ENCODE data around the gene ABCC1.
A peak's percentile ranks its signal among the peaks of the same experiment; 100 is the strongest.
"Not testable (repeated sequence)": the region's sequence is repeated elsewhere in the genome, so short reads cannot be mapped to it uniquely, and the experiment has no call there.

Gene ABCC1

DNA sequence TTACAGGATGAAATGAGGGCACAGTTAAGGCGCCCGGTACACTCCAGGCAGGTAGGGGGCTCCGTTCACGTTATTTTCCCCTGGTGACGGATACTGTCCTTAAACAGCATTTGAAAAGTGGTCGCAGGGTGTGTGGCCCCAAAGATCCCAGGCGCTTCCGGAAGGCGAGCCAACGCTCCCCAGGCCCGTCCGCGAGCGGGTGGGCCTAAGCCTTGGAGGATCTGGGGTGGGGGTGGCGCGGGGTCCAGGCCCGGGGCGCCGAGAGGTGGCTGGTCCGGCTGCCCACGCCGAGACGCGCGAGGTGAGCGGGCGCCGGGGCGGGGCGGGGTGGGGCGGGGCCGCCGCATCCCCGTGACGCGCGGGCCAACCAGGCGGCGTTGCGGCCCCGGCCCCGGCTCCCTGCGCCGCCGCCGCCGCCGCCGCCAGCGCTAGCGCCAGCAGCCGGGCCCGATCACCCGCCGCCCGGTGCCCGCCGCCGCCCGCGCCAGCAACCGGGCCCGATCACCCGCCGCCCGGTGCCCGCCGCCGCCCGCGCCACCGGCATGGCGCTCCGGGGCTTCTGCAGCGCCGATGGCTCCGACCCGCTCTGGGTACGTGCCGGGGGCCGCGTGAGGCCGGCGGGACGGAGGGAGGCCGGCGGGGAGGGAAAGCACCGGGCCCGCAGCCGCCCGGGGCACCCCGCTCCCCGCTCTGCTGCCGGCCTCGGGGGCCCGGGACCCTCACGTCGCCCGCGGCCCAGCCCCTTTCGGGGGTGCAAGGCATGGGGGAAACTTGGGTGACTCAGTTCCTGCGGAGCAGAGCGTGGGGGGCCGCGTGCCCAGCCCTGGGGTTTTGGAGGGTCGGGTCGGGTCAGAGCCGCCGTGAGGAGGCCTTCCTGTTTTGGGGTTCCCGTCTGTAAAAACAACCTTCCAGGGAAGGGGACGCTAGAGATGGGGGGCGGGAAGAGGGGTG, at the start of gene ABCC1:
Gene ABCC1 (plus strand): TSS at position 407 of the 951 bp plus-strand sequence. CDS start 136 bp downstream, at position 543.
- H3K9me3 ChIP-seq (ENCODE audit: control insufficient read depth, low read length): no peaks in the 10 kb centered on the region
- H3K4me3 ChIP-seq (ENCODE audit: low read length): peak within 1 kb of the TSS; percentile 61
- peaks cover 29% of the 10 kb centered on the region for H3K4me1 ChIP-seq (ENCODE audit: control insufficient read depth, insufficient read depth, low read length)
- H3K9ac ChIP-seq (ENCODE audit: low read length): peak within 1 kb of the TSS; percentile 78
- no peaks in the 10 kb centered on the region for H3K36me3 ChIP-seq (ENCODE audit: control insufficient read depth, insufficient read depth, low read length)
- H3K27me3 ChIP-seq (ENCODE audit: control insufficient read depth, insufficient read depth, low read length): no peaks in the 10 kb centered on the region

DNA sequence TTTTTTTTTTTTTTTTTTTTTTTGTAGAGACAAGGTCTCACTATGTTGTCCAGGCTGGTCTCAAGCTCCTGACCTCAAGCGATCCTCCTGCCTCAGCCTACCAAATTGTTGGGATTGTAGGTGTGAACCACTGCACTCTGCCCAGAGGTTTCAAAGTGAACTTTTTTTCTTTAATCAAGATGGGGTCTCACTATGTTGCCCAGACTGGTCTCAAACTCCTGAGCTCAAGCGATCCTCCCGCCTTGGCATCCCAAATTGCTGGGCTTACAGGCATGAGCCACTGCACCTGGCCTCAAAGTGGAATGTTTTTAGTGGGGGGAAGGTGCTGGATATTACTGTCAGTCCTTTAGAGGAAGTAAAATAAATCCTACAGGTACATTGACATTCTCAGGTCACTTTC, 49.1 kb upstream of the ABCC1 start:
- H3K9ac ChIP-seq (ENCODE audit: low read length): no peak overlapping the region
- H3K27me3 ChIP-seq (ENCODE audit: control insufficient read depth, insufficient read depth, low read length): no peaks in the 10 kb centered on the region
- peaks cover 12% of the 10 kb centered on the region for H3K4me1 ChIP-seq (ENCODE audit: control insufficient read depth, insufficient read depth, low read length)
- H3K4me3 ChIP-seq (ENCODE audit: low read length): no peak overlapping the region
- no peaks in the 10 kb centered on the region for H3K9me3 ChIP-seq (ENCODE audit: control insufficient read depth, low read length)
- no peaks in the 10 kb centered on the region for H3K36me3 ChIP-seq (ENCODE audit: control insufficient read depth, insufficient read depth, low read length)

- Histone ChIP-seq H3K27me3 (ENCODE audit: control insufficient read depth, insufficient read depth, low read length) (no peaks in the 10 kb centered on the region), H3K36me3 (ENCODE audit: control insufficient read depth, insufficient read depth, low read length) (no peaks in the 10 kb centered on the region), H3K4me3 (ENCODE audit: low read length) (no peak overlapping the region), H3K9me3 (ENCODE audit: control insufficient read depth, low read length) (no peaks in the 10 kb centered on the region), H3K4me1 (ENCODE audit: control insufficient read depth, insufficient read depth, low read length) (peaks cover 12% of the 10 kb centered on the region), H3K9ac (ENCODE audit: low read length) (no peak overlapping the region)
Observed at GRCh38 chr16:15900901-15901500, 48.4 kb upstream of the ABCC1 start.

GRCh38 chr16:15903960-15904359, 45.5 kb upstream of the ABCC1 start:
- Histone ChIP-seq H3K9me3 (ENCODE audit: control insufficient read depth, low read length) (no peaks in the 10 kb centered on the region), H3K36me3 (ENCODE audit: control insufficient read depth, insufficient read depth, low read length) (no peaks in the 10 kb centered on the region), H3K27me3 (ENCODE audit: control insufficient read depth, insufficient read depth, low read length) (no peaks in the 10 kb centered on the region), H3K4me3 (ENCODE audit: low read length) (no peak overlapping the region), H3K9ac (ENCODE audit: low read length) (no peak overlapping the region), H3K4me1 (ENCODE audit: control insufficient read depth, insufficient read depth, low read length) (peaks cover 12% of the 10 kb centered on the region)

- no peak overlapping the region for H3K9ac ChIP-seq (ENCODE audit: low read length)
- H3K9me3 ChIP-seq (ENCODE audit: control insufficient read depth, low read length): no peaks in the 10 kb centered on the region
- H3K4me3 ChIP-seq (ENCODE audit: low read length): no peak overlapping the region
- H3K4me1 ChIP-seq (ENCODE audit: control insufficient read depth, insufficient read depth, low read length): no peaks in the 10 kb centered on the region
- no peaks in the 10 kb centered on the region for H3K36me3 ChIP-seq (ENCODE audit: control insufficient read depth, insufficient read depth, low read length)
- no peaks in the 10 kb centered on the region for H3K27me3 ChIP-seq (ENCODE audit: control insufficient read depth, insufficient read depth, low read length)
Observed at GRCh38 chr16:15906439-15906838, 43.0 kb upstream of the ABCC1 start.

GRCh38 chr16:15907863-15908478, 41.4 kb upstream of the ABCC1 start:
- Histone ChIP-seq H3K9me3 (ENCODE audit: control insufficient read depth, low read length) (no peaks in the 10 kb centered on the region), H3K36me3 (ENCODE audit: control insufficient read depth, insufficient read depth, low read length) (no peaks in the 10 kb centered on the region), H3K4me3 (ENCODE audit: low read length) (no peak overlapping the region), H3K9ac (ENCODE audit: low read length) (no peak overlapping the region), H3K27me3 (ENCODE audit: control insufficient read depth, insufficient read depth, low read length) (no peaks in the 10 kb centered on the region), H3K4me1 (ENCODE audit: control insufficient read depth, insufficient read depth, low read length) (no peaks in the 10 kb centered on the region)

DNA sequence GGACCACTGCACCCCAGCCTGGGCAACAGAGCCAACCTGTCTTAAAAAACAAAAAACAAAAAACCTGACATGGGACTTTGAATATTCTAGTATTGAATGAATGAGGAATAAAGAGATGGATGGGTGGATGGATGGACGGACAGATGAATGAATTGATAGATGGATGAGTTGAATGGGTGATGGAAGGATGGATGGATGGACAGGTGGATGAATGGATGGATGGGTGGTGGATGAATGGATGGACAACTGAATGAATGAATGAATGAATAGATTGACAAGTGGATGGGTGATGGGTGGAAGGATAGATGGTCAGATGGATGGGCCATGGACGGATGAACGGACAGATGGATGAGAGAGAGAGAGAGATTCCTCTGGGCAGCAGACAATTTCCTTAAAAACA, 38.2 kb upstream of the ABCC1 start:
- Histone ChIP-seq H3K4me3 (ENCODE audit: low read length) (no peak overlapping the region), H3K36me3 (ENCODE audit: control insufficient read depth, insufficient read depth, low read length) (no peaks in the 10 kb centered on the region), H3K9ac (ENCODE audit: low read length) (no peak overlapping the region), H3K9me3 (ENCODE audit: control insufficient read depth, low read length) (no peaks in the 10 kb centered on the region), H3K4me1 (ENCODE audit: control insufficient read depth, insufficient read depth, low read length) (no peaks in the 10 kb centered on the region), H3K27me3 (ENCODE audit: control insufficient read depth, insufficient read depth, low read length) (no peaks in the 10 kb centered on the region)

DNA sequence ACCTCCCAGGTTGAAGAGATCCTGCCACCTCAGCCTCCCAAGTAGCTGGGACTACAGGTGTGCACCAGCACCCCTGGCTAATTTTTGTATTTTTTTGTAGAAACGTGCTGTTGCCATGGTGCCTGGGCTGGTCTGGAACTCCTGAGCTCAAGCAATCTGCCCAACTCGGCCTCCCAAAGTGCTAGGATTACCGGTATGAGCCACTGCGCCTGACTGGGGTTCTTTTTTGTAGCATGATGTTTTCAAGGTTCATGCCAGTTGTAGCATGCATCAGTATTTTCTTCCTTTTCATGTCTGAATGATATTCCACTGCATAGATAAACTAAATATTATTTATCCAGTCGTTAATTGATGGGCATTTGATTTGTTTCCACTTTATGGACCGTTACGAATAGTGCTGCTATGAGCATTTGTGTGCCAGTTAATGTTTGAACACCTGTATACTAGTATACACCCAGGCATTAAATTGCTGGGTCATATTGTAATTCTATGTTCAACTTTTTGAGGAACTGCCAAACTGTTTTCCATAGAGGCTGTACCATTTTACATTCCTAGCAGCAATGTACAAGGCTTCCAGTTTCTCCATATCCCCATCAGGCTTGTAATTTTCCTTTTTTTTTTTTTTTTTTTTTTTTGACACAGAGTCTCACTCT, 36.2 kb upstream of the ABCC1 start:
- H3K36me3 ChIP-seq (ENCODE audit: control insufficient read depth, insufficient read depth, low read length): no peaks in the 10 kb centered on the region
- no peak overlapping the region for H3K4me3 ChIP-seq (ENCODE audit: low read length)
- no peaks in the 10 kb centered on the region for H3K27me3 ChIP-seq (ENCODE audit: control insufficient read depth, insufficient read depth, low read length)
- no peaks in the 10 kb centered on the region for H3K4me1 ChIP-seq (ENCODE audit: control insufficient read depth, insufficient read depth, low read length)
- H3K9ac ChIP-seq (ENCODE audit: low read length): no peak overlapping the region
- H3K9me3 ChIP-seq (ENCODE audit: control insufficient read depth, low read length): no peaks in the 10 kb centered on the region

GRCh38 chr16:15915555-15916081, 33.8 kb upstream of the ABCC1 start:
- H3K27me3 ChIP-seq (ENCODE audit: control insufficient read depth, insufficient read depth, low read length): no peaks in the 10 kb centered on the region

GRCh38 chr16:15916323-15916722, 33.1 kb upstream of the ABCC1 start:
- Histone ChIP-seq H3K4me1 (ENCODE audit: control insufficient read depth, insufficient read depth, low read length) (no peaks in the 10 kb centered on the region), H3K36me3 (ENCODE audit: control insufficient read depth, insufficient read depth, low read length) (no peaks in the 10 kb centered on the region), H3K9me3 (ENCODE audit: control insufficient read depth, low read length) (no peaks in the 10 kb centered on the region), H3K9ac (ENCODE audit: low read length) (no peak overlapping the region), H3K4me3 (ENCODE audit: low read length) (no peak overlapping the region), H3K27me3 (ENCODE audit: control insufficient read depth, insufficient read depth, low read length) (no peaks in the 10 kb centered on the region)

More at GRCh38 chr16:15915555-15916081, 33.8 kb upstream of the ABCC1 start:
- Histone ChIP-seq H3K9me3 (ENCODE audit: control insufficient read depth, low read length) (no peaks in the 10 kb centered on the region), H3K4me1 (ENCODE audit: control insufficient read depth, insufficient read depth, low read length) (no peaks in the 10 kb centered on the region), H3K9ac (ENCODE audit: low read length) (no peak overlapping the region), H3K36me3 (ENCODE audit: control insufficient read depth, insufficient read depth, low read length) (no peaks in the 10 kb centered on the region), H3K4me3 (ENCODE audit: low read length) (no peak overlapping the region)

GRCh38 chr16:15918314-15918713, 31.1 kb upstream of the ABCC1 start:
- not testable (repeated sequence) for H3K36me3 ChIP-seq (ENCODE audit: control insufficient read depth, insufficient read depth, low read length); H3K4me3 ChIP-seq (ENCODE audit: low read length); H3K27me3 ChIP-seq (ENCODE audit: control insufficient read depth, insufficient read depth, low read length); H3K9ac ChIP-seq (ENCODE audit: low read length); H3K4me1 ChIP-seq (ENCODE audit: control insufficient read depth, insufficient read depth, low read length); H3K9me3 ChIP-seq (ENCODE audit: control insufficient read depth, low read length)
